SIG-M5 (cell line): ENCODE data around the gene SLC49A3.
"Not testable (repeated sequence)": the region's sequence is repeated elsewhere in the genome, so short reads cannot be mapped to it uniquely, and the experiment has no call there.

Experiments
- DNase-seq: peaks from one replicate; lab custom pipeline; 2025; lab: John Stamatoyannopoulos, UW

SLC49A3 gene

DNA sequence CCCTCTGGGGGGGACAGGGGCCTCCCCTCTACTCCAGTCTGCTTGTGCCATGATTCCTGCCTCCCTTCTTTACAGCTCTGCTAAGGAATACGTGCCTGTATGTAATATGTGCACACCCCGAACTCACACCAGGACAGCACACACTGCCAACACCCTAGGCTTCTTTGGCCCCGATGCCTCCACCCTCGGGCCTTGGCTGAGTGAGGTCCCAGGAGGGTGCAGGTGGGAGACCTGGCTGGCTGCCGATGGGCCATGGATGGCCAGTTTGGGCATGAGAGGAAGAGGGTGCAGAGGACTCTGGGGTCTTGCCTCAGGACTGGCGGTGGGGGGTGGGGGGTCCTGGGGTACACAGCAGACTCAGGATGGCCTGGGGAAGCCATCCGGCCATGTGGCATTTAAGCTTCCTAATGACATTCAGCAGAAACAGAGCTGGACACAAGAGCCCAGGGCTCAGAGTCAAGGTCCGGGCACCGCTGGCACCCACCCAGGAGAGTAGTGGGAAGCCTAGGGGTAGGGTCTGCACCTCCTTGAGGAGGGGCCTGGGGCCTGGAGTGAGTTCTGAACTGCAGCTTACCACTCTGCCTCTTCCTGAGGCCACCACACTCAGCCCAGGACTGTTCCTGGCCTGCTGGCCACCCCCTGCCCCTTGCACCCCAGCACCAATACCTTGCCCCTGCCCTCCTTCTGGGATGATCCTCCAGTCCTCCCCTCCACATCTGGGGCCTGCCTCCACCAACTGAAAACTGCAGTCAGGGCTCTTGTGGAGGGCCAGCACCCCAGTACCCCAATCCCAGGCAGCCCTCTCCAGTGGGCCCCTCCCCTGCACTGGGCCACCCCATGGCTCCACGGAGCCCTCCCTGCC, 14.6 kb upstream of the SLC49A3 start:
- no peak for DNase-seq

DNA sequence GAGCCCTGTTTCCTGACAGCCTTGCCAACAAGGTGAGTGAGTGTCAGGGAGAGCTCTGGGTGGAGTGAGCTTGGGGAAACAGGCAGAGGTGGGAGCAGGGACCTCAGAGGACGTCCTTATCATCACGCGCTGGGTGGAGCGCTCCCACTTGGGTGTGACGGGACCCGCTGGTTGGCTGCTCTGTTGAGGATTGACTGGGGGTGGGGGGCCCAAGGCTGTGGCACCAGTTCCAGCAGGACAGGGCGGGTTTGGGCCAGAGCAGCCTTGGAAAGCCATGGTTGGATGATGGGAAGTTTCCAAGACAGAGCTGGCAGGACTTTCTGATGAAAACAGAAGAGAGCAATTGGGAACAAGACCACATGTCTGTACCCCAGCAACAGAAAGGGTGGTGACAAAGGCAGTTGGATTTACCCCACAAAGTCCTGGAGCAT, 13.7 kb upstream of the SLC49A3 start:
- no peak for DNase-seq

DNA sequence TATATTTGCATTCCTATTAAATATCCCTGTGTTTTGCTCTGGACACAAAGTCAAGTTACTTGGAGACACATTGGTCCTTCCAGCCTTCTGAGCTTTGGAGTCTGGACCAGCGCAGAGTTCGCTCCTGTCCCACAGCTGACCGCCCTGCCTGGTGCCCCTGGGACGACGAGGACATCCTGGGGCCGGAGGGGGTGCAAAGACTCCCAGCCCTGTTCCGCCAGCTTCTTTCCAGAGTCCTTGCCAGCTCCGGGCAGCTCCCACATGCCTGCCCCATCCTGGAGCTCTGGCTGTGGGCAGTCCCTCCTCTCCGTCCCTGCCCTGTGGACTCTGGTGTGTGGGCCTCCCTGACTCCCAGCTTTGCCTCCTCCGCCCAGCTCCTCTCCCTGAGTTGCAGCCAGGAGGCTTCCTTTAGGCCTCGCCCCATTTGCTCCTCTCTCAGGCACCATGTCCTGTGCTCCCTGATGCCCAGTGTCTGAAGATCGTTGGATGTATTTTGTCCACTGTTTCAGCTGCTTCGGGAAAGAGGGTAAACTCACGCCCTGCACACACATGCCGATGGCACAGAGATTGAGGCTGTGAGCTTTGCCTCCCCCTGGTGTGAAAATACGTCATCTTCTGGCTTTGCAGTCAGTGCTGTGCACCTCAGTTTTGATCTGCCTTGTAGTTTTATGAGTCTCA, 11.8 kb upstream of the SLC49A3 start:
- no peak for DNase-seq

- no peak for DNase-seq
Observed at GRCh38 chr4:699816-700580, 11.0 kb upstream of the SLC49A3 start.

GRCh38 chr4:694341-694940, 5.5 kb upstream of the SLC49A3 start:
- not testable (repeated sequence) for DNase-seq

DNA sequence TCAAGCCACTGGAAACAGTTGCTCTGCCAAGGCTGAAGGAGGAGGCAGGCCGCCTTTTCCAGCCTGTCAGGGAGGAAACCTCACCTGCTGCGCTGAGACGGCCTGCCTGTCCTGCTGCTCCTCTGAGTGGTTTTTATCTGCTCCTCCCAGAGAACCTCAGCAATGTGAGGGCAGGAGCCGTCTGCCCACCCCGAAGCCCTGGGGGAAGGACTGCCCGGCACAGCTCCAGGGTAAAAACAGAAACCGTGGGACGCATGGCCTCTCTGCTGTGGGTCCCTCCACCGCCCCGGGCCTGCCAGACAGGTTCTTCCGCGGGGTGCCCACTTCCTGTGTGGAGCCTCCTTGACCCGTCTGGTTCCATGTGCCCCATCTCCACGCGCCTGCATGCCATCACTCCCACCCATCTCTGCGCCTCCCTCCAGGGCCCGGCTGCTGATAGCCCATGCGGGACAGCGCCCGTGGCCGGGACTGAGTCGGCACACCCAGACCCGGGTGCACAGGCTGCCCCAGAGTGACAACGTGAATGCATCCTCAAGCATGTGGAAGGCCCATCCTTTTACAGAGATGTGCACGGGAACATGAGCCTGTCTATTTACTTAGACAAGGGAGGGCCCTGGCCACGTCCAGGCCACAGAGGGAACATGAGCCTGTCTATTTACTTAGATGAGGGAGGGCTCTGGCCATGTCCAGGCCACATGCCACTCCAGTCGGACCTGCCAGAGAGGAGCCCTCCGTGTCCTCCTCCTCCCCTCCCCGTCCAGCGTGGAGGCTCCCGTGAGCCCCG, 4.0 kb upstream of the SLC49A3 start:
- no peak for DNase-seq

DNA sequence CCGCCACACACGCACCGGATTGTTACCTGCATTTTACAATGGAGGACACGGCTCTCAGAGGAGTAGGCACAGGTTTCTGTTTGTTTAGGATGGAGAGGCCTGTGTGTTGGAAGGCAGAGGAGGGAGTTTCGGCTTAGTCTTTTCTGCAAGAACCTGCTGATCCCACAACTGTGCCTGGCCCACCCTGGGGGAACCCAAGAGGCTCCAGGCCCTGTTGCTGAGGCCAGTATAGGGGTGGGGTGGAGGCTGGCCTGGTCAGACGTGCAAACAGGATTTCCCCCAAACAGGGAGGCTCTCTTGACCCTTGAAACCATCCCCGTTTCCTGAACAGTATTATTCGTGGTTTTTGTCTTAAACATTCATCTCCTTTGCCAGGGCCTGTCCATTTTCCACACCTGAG, 772 bp upstream of the SLC49A3 start:
- DNase-seq: no peak

GRCh38 chr4:687971-688853, 739 bp downstream of the SLC49A3 start:
- DNase-seq: no peak

DNA sequence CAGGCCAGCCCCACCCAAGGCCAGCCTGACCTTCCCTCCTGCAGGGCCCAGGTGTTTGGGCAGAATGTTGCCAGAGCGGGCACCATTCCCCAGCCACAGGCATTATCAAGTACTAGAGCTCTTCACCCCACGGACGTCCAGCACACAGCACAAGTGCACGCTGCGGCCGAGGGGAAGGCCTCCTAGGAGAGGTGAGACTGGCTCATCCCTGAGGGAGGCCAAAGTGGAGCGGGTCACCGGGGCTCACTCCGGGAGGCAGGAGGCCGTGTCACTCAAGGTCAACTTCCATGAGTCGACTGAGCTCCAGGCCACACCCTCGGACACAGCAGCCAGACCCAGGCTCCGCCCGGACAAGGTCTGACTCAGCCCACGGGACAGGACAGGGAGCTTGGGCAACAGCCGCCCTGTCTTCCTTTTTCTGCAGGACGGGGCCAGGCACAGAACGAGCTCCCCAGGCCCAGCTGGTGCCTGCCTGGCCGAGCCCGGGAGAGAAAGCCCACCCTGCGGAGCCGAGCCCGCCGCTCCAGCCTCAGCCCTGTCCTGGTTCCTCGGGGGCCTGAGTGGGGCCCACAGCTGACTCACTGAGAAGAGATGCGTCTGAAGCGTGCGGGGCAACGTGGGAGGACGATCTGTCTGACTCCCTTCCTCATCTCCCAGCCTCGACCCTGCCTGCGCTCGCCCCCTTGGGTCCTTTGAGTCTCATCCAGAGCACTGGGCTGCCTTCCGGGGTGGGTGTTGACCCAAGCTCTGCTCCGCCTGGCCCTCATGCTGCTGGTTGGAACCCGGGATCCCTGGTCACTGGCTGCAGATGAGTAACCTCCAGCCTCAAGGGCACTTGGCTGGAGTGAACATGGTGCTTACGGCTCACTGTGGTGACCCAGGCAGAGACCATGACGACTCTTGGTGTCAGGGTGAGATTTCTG, 1.6 kb downstream of the SLC49A3 start:
- no peak for DNase-seq

- no peak for DNase-seq
Observed at GRCh38 chr4:686413-687040, 2.4 kb downstream of the SLC49A3 start.

DNA sequence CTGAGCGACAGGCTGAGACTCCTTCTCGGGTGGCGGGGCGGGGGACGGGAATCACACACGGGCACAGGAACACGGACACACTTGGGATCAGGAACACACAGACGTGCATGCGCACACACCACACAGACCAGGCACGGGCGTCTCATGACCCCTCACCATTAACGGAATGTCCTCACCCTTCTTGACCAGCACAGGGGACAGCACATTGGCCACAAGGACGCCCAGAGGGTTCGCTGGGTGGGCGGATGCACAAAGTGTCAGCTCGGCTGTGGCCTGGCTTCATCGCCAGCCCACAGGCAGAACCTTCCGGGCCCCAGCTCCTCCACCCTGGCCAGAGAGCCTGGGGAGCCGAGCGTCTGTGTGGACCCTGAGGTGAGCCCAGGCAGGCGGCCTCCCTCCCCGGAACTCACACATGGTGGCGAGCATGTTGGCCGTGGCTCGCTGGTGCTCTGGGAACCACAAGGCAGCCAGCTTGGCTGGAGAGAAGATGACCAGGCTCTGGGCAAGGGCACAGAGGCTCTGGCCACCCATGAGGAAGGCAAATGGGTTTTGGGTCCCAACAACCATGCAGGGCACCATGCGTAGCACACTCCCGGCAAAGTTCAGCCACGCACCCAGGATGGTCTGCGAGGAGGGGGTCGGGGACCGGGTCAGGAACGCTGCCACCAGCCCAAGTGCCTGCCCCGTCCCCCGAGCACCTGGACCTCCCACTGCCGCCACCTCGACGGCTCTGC, 3.1 kb downstream of the SLC49A3 start:
- DNase-seq: no peak

- DNase-seq: no peak
Observed at GRCh38 chr4:684623-685327, 4.2 kb downstream of the SLC49A3 start.

GRCh38 chr4:683982-684622, 4.8 kb downstream of the SLC49A3 start:
- DNase-seq: no peak

GRCh38 chr4:683247-683897, 5.6 kb downstream of the SLC49A3 start:
- no peak for DNase-seq

- DNase-seq: no peak
Observed at GRCh38 chr4:682490-683172, 6.3 kb downstream of the SLC49A3 start.
